ENCODE measurements around the gene PTPRC.

GRCh38 chr1:198701250-198701649, 62.4 kb downstream of the PTPRC start:
- TF ChIP-seq EZH2phosphoT487 (IDR thresholded peaks at IDR 0.05; ENCODE audit: borderline replicate concordance, low read depth, low read length) (no peak), CTCF (conservative IDR thresholded peaks at IDR 0.05; ENCODE audit: low read length) (no peak)

All from OCI-LY7 (cell line).